ENCODE measurements around the gene ZNF740. TPM values are rescaled to one million over a fixed set of nuclear protein-coding genes. Genes with fewer than 3 reads are reported as not detected.

Gene ZNF740
- total RNA-seq, 2 donors from 2014 or later: 10.1 to 21.4 TPM

GRCh38 chr12:53195516-53196420, 15.2 kb downstream of the ZNF740 start:
- intact Hi-C loops (cut with DNase I): loop anchor here (5.0 to 10.0 kb wide), 2 partner anchors 33 to 131 kb away; no protein-coding TSS in a partner anchor
- no peak overlapping the region for H3K27ac ChIP-seq
- H3K27me3 ChIP-seq: no peaks in the 10 kb centered on the region
- ATAC-seq: no peak
- no peak for DNase-seq
- H3K36me3 ChIP-seq (replicated peaks in 1 of 2; ENCODE audit: insufficient read depth in 1 of 2, low read depth in 2 of 2): peaks cover 0 to 2% of the 10 kb centered on the region in 2 donors
- peaks cover 23% of the 10 kb centered on the region for H3K4me1 ChIP-seq
- TF ChIP-seq CTCF (IDR thresholded peaks at IDR 0.05): no peak
- no peak for TF ChIP-seq POLR2A (IDR thresholded peaks at IDR 0.05)
- no peaks in the 10 kb centered on the region for H3K9me3 ChIP-seq
- no peak overlapping the region for H3K4me3 ChIP-seq
- 82 to 83% methylated on average over 6 to 10 of the region's 10 CpGs for WGBS, 2 donors

GRCh38 chr12:53196486-53196885, 16.0 kb downstream of the ZNF740 start:
- no peak for DNase-seq
- no peak for TF ChIP-seq POLR2A (IDR thresholded peaks at IDR 0.05)
- TF ChIP-seq CTCF (IDR thresholded peaks at IDR 0.05): no peak
- intact Hi-C loops (cut with DNase I): loop anchor here (5.0 to 10.0 kb wide), 2 partner anchors 34 to 132 kb away; no protein-coding TSS in a partner anchor

GRCh38 chr12:53197011-53197640, 16.6 kb downstream of the ZNF740 start:
- DNase-seq (no peak), ATAC-seq (no peak)
- Histone ChIP-seq H3K9me3 (no peaks in the 10 kb centered on the region), H3K36me3 (replicated peaks in 1 of 2; ENCODE audit: insufficient read depth in 1 of 2, low read depth in 2 of 2) (no peaks in the 10 kb centered on the region), H3K27ac (no peak overlapping the region), H3K4me1 (peaks cover 23% of the 10 kb centered on the region), H3K4me3 (no peak overlapping the region), H3K27me3 (no peaks in the 10 kb centered on the region)
- TF ChIP-seq POLR2A (IDR thresholded peaks at IDR 0.05) (no peak), CTCF (IDR thresholded peaks at IDR 0.05) (no peak)
- WGBS, 2 donors: 70 to 72% methylated on average over 17 to 19 of the region's 19 CpGs
- intact Hi-C loops (cut with DNase I): loop anchor here (5.0 to 10.0 kb wide), 2 partner anchors 35 to 132 kb away; no protein-coding TSS in a partner anchor

More at GRCh38 chr12:53196486-53196885, 16.0 kb downstream of the ZNF740 start:
- Histone ChIP-seq H3K4me3 (no peak overlapping the region), H3K36me3 (replicated peaks in 1 of 2; ENCODE audit: insufficient read depth in 1 of 2, low read depth in 2 of 2) (peaks cover 0 to 1% of the 10 kb centered on the region in 2 donors), H3K27ac (no peak overlapping the region), H3K27me3 (no peaks in the 10 kb centered on the region), H3K4me1 (peaks cover 23% of the 10 kb centered on the region), H3K9me3 (no peaks in the 10 kb centered on the region)
- WGBS, 2 donors: 77 to 86% methylated on average over 4 to 14 of the region's 14 CpGs
- ATAC-seq: no peak

GRCh38 chr12:53198486-53199110, 18.1 kb downstream of the ZNF740 start:
- Histone ChIP-seq H3K9me3 (no peaks in the 10 kb centered on the region), H3K36me3 (replicated peaks in 1 of 2; ENCODE audit: insufficient read depth in 1 of 2, low read depth in 2 of 2) (no peaks in the 10 kb centered on the region), H3K4me3 (no peak overlapping the region), H3K27ac (no peak overlapping the region), H3K4me1 (peaks cover 23% of the 10 kb centered on the region), H3K27me3 (no peaks in the 10 kb centered on the region)
- 74 to 82% methylated on average over 5 of the region's 5 CpGs for WGBS, 2 donors
- ATAC-seq: no peak
- TF ChIP-seq CTCF (IDR thresholded peaks at IDR 0.05) (no peak), POLR2A (IDR thresholded peaks at IDR 0.05) (no peak)
- no peak for DNase-seq
- intact Hi-C loops (cut with DNase I): loop anchor here (5.0 to 10.0 kb wide), 2 partner anchors 36 to 134 kb away; no protein-coding TSS in a partner anchor

Data from body of pancreas (tissue), 4 donors.